ENCODE measurements around the gene TFEC.

GRCh38 chr7:115973406-115973805, 57.2 kb downstream of the TFEC start:
- TF ChIP-seq CTCF (IDR thresholded peaks at IDR 0.05) (no peak), POLR2A (IDR thresholded peaks at IDR 0.05) (no peak)

Measured in vagina (tissue), 2 donors.